Calu3 (cell line): ENCODE measurements around the gene C1QL2. TPM values are rescaled to one million over a fixed set of nuclear protein-coding genes. Genes with fewer than 3 reads are reported as not detected.

Experiments
- BruUV-seq: library from RNA; stranded (reverse); fragments of 400-500 nt; replicated peaks from 2 replicates; lab custom pipeline; 2021; lab: Mats Ljungman, UMichigan
- CTCF ChIA-PET: fragments of 300-600 bp; sonication (Branson Sonifier 250); formaldehyde crosslinking; loops from one replicate; lab custom pipeline; 2022; ENCODE audit warnings: antibody characterized with exemption; lab: Charles Lee
- DNase-seq: peaks from one replicate; pipeline ENCODE4 v3.0.0; 2022
- H3K27ac Mint-ChIP-seq: one replicate; pipeline ENCODE4 v1.8.0; 2022; ENCODE audit warnings: mixed read lengths; ENCODE audit not compliant: unreplicated experiment
- H3K27me3 Mint-ChIP-seq: one replicate; pipeline ENCODE4 v1.8.0; 2022; ENCODE audit warnings: mixed read lengths; ENCODE audit not compliant: unreplicated experiment
- H3K36me3 Mint-ChIP-seq: one replicate; pipeline ENCODE4 v1.8.0; 2022; ENCODE audit warnings: mild to moderate bottlenecking, moderate library complexity, mixed read lengths; ENCODE audit not compliant: insufficient read depth, unreplicated experiment
- H3K4me1 Mint-ChIP-seq: one replicate; pipeline ENCODE4 v1.8.0; 2022; ENCODE audit warnings: mild to moderate bottlenecking, low read depth, mixed read lengths; ENCODE audit not compliant: unreplicated experiment
- H3K4me3 Mint-ChIP-seq: one replicate; pipeline ENCODE4 v1.8.0; 2022; ENCODE audit warnings: mild to moderate bottlenecking, low read depth, moderate library complexity, mixed read lengths; ENCODE audit not compliant: unreplicated experiment
- H3K9me3 Mint-ChIP-seq: one replicate; pipeline ENCODE4 v1.8.0; 2022; ENCODE audit warnings: low read depth, mixed read lengths; ENCODE audit not compliant: unreplicated experiment
- CTCF ChIP-seq: fragments of 200-600 bp; IDR thresholded peaks from one replicate; pipeline ENCODE4 v1.8.0; 2022; ENCODE audit warnings: antibody characterized with exemption; ENCODE audit not compliant: unreplicated experiment
- intact Hi-C: fragments of 100-400 bp; cut with micrococcal nuclease; formaldehyde crosslinking; loops from one replicate; pipeline ENCODE4 v1.10.0; 2022; ENCODE audit not compliant: unreplicated experiment
- total RNA-seq: library from RNA; stranded (reverse); gene quantifications from 2 replicates; pipeline ENCODE4 v1.2.3, GENCODE V29; 2022

C1QL2 gene
- total RNA-seq, 1 experiment from 2014 or later, result not detected

- Mint-ChIP-seq H3K4me1 (peaks cover 6% of the 10 kb centered on the region), H3K4me3 (no peak overlapping the region), H3K27ac (no peak overlapping the region), H3K9me3 (no peaks in the 10 kb centered on the region), H3K36me3 (peaks cover 4% of the 10 kb centered on the region), H3K27me3 (no peaks in the 10 kb centered on the region)
- intact Hi-C loops, result no loop called here
- CTCF ChIA-PET, result interaction anchor here (0.5 kb wide), 1 partner anchor 14 kb away, joined by 3 read pairs; no protein-coding TSS in a partner anchor
- no peak for DNase-seq
- no peak for TF ChIP-seq CTCF
- no TSS peak for BruUV-seq
Measured at GRCh38 chr2:119181791-119182445, 23.4 kb upstream of the C1QL2 start.

GRCh38 chr2:119181391-119181790 is 22.8 kb upstream of the C1QL2 start:
- H3K4me3 Mint-ChIP-seq, result no peak overlapping the region
- TF ChIP-seq CTCF, result no peak
- DNase-seq, result no peak
- no peaks in the 10 kb centered on the region for H3K27me3 Mint-ChIP-seq
- BruUV-seq, result no TSS peak
- peaks cover 6% of the 10 kb centered on the region for H3K4me1 Mint-ChIP-seq
- no peak overlapping the region for H3K27ac Mint-ChIP-seq
- peaks cover 4% of the 10 kb centered on the region for H3K36me3 Mint-ChIP-seq
- CTCF ChIA-PET, result no interaction called here
- no peaks in the 10 kb centered on the region for H3K9me3 Mint-ChIP-seq
- intact Hi-C loops, result no loop called here

GRCh38 chr2:119180892-119181291 is 22.3 kb upstream of the C1QL2 start:
- no peak overlapping the region for H3K4me3 Mint-ChIP-seq
- no peaks in the 10 kb centered on the region for H3K27me3 Mint-ChIP-seq
- H3K4me1 Mint-ChIP-seq, result peaks cover 6% of the 10 kb centered on the region
- no peak for TF ChIP-seq CTCF
- H3K36me3 Mint-ChIP-seq, result peaks cover 4% of the 10 kb centered on the region
- intact Hi-C loops, result no loop called here
- no peak overlapping the region for H3K27ac Mint-ChIP-seq
- no peaks in the 10 kb centered on the region for H3K9me3 Mint-ChIP-seq
- BruUV-seq, result no TSS peak
- CTCF ChIA-PET, result no interaction called here
- no peak for DNase-seq

- no TSS peak for BruUV-seq
- H3K36me3 Mint-ChIP-seq, result peaks cover 4% of the 10 kb centered on the region
- no peak for TF ChIP-seq CTCF
- no peak overlapping the region for H3K27ac Mint-ChIP-seq
- no peaks in the 10 kb centered on the region for H3K27me3 Mint-ChIP-seq
- intact Hi-C loops, result loop anchor here (10.0 kb wide), 1 partner anchor 95 kb away; no protein-coding TSS in a partner anchor
- CTCF ChIA-PET, result no interaction called here
- H3K4me1 Mint-ChIP-seq, result peaks cover 6% of the 10 kb centered on the region
- H3K4me3 Mint-ChIP-seq, result no peak overlapping the region
- no peaks in the 10 kb centered on the region for H3K9me3 Mint-ChIP-seq
- no peak for DNase-seq
Measured at GRCh38 chr2:119179991-119180390, 21.4 kb upstream of the C1QL2 start.
